ENCODE measurements around the gene KCNH1.

KCNH1 gene

DNA sequence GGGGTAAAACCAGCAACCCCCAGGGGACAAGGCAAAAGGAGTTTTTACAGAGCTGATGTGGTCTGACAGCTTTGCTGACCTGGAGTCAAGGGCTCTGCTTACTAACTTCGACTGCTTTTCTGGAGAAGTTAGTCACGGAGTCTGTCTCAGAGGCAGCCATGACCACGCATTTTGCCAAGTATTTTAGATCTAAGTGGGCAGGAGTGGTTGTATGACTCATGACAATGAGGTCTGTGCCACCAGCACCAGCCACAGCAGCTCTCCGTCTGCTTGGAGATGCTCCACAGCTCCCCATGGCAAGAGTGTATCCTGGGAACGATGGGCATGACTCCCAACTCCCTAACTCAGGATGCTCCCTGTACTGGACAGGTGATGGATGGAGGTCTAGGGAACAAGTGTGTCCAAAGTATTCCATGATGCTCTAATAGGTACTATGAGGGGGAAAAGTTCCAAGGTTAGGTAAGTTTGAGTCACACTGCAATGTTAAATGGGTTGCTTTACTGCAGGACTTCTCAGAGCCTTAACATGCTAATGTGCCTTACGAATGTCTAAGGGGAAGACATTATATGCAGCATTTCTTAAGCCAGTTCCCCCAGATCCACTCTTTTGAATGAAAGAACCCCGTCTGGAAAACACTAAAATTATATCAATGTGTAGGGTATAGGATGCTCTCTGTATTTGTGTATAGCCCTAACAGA, 446.2 kb downstream of the KCNH1 start:
- H3K4me3 ChIP-seq (ENCODE audit: low read depth, low read length) = no peak overlapping the region
- TF ChIP-seq, protein P1, sequence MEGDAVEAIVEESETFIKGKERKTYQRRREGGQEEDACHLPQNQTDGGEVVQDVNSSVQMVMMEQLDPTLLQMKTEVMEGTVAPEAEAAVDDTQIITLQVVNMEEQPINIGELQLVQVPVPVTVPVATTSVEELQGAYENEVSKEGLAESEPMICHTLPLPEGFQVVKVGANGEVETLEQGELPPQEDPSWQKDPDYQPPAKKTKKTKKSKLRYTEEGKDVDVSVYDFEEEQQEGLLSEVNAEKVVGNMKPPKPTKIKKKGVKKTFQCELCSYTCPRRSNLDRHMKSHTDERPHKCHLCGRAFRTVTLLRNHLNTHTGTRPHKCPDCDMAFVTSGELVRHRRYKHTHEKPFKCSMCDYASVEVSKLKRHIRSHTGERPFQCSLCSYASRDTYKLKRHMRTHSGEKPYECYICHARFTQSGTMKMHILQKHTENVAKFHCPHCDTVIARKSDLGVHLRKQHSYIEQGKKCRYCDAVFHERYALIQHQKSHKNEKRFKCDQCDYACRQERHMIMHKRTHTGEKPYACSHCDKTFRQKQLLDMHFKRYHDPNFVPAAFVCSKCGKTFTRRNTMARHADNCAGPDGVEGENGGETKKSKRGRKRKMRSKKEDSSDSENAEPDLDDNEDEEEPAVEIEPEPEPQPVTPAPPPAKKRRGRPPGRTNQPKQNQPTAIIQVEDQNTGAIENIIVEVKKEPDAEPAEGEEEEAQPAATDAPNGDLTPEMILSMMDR (conservative IDR thresholded peaks at IDR 0.05; ENCODE audit: low read depth, low read length) = no peak
- DNase-seq (ENCODE audit: low read depth) = no peak

DNA sequence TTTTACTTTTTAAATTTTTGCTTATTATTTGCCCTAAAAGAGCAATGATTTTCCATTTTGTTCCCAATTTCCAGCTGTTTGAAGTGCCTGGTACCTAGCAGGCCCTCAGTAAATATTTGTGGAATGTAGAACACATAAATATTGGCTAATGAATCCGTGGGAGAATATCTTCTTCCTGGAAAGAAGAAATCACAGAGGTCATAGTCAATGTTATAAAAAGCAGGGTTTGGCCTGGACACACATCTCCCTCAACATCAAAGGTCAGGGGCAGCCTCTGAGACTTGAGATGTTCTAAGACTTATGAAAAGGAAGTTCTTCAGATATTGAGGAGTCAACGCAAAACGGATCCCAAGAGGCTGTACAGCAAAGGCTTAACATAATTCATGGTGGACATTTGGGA, 447.1 kb downstream of the KCNH1 start:
- no peak overlapping the region for H3K4me3 ChIP-seq (ENCODE audit: low read depth, low read length)
- TF ChIP-seq, protein P1 (conservative IDR thresholded peaks at IDR 0.05; ENCODE audit: low read depth, low read length) = no peak
- DNase-seq (ENCODE audit: low read depth) = no peak

DNA sequence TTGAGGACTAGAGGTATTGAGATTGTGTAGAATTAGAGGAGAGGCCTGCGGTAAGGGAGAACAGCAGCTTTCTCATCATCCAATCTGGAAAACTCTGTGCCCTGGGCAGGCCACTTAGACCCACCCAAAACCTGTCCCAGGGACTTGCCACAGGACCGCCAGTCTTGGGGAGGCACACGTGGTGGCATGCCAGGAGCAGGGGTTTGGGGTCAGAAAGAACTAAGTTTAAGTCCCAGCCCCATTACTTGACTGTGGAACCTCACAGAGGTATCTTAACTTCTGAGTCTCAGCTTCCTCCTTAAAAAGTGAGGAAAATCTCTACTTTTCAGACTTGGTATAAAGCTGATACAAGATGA, 448.7 kb downstream of the KCNH1 start:
- H3K4me3 ChIP-seq (ENCODE audit: low read depth, low read length) = no peak overlapping the region
- TF ChIP-seq, protein P1 (conservative IDR thresholded peaks at IDR 0.05; ENCODE audit: low read depth, low read length) = no peak
- no peak for DNase-seq (ENCODE audit: low read depth)

DNA sequence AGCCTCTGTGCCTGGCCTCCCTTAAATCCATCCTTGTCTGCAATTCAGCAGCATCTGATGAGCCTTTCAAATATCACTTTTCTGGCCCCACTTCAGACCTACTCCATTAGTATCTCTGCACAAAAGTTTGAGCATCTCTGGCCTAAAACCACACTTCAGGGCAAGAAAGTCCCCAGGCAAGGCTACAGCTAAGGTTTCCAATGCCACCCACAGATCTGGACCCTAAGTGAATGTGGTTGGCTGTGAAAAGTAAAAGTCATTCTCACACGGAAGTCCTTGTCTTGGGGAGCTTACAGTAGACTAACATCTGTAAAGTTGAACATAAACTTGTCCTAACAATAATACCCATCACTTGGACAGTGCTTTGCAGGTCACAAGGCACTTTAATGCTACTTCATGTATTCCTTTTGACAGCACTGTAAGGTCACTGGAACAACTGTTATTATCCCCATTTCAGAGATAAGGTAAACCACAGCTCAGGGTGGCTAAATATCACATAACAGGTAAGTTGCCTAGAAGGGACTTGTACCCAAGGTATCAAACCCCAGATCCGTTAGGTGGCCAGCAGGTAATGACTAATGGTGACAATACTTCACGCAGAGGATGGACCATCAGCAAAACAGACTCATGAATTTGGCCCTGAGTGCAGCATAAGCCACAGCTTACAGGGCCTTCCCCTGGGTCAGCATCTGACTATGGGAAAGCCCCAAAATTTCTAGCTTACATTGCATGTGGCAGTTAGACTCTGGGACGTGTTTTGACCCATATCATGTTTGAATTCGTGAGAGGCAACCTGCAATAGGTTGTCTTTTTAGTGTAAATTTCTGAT, 449.3 kb downstream of the KCNH1 start:
- TF ChIP-seq, protein P1 (conservative IDR thresholded peaks at IDR 0.05; ENCODE audit: low read depth, low read length) = no peak
- H3K4me3 ChIP-seq (ENCODE audit: low read depth, low read length) = no peak overlapping the region
- no peak for DNase-seq (ENCODE audit: low read depth)

DNA sequence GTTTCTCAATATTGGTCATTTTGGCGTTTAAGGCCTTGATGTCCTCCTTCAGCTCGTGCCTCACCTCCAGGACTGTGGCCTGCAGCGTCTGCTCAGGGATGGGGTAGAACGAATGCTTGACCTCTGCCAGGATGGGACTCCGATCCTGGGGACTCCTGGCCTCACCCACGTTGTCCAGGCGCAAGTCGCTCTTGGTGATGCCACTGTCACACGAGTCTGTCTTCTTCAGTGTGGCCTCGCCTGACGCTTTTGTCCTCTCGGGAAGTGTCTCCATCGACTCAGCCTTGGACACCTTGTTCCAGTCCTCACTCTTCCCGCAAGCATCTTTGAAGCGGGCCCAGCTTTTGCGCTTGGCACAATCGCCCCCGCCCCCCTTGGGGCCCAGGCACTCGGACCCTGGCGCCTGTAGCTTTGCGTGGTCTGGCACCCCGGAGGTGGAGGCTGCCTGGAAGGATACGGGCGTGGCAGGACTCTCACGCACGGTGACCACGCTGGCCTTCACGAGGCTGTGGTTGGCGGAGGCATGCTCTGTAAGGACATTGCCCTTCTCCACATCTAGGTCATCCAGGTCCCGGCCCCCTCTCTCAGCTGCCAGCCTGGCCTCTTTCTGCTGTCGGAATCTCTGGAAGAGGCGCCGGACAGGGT, 450.4 kb downstream of the KCNH1 start:
- H3K4me3 ChIP-seq (ENCODE audit: low read depth, low read length) = no peak overlapping the region
- no peak for DNase-seq (ENCODE audit: low read depth)
- TF ChIP-seq, protein P1 (conservative IDR thresholded peaks at IDR 0.05; ENCODE audit: low read depth, low read length) = no peak

DNA sequence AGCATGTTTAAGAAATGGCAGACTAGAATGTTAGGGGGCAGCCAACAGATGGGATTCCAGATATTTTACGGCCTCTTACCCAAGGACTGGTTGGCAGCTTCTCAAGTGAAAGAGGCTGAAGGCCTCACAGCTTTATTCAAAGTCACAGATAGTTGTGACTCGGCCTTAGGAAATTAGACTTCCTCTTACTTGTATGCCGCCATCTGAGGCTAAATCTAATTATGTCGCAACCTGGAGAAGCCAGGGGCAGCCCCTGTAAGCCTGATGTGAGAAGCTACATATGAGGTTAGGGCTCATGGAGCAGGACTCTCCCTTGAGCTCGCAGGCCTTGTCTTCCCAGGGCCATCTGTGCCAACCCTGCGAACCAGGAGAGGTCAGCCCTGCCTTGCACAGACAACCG, 452.8 kb downstream of the KCNH1 start:
- TF ChIP-seq, protein P1 (conservative IDR thresholded peaks at IDR 0.05; ENCODE audit: low read depth, low read length) = no peak
- DNase-seq (ENCODE audit: low read depth) = no peak
- no peak overlapping the region for H3K4me3 ChIP-seq (ENCODE audit: low read depth, low read length)
